Esophagus muscularis mucosa (tissue), 4 donors: Measurements from ENCODE around the gene RAB29. TPM values are rescaled to one million over a fixed set of nuclear protein-coding genes. Genes with fewer than 3 reads are reported as not detected.

Experiments
- DNase-seq: peaks from one replicate; pipeline ENCODE4 v3.0.0-alpha.2; 2017; ENCODE audit errors: extremely low spot score
- H3K27ac ChIP-seq, 4 donors: fragments of 200-600 bp; sonication (generic); replicated peaks in 1 of 4; 1 replicate in 3 of 4; 2 replicates in 1 of 4; pipeline ENCODE4 v1.5.1; 2016 to 2019; ENCODE audit warnings: mild to moderate bottlenecking in 1 of 4
- H3K27me3 ChIP-seq, 4 donors: fragments of 200-600 bp; sonication (generic); one replicate each; pipeline versions ENCODE4 v1.5.1 to v1.6.0; 2016 to 2019
- H3K36me3 ChIP-seq, 4 donors: fragments of 200-600 bp; sonication (generic); one replicate each; pipeline ENCODE4 v1.5.1; 2016 to 2019
- H3K4me1 ChIP-seq, 4 donors: fragments of 200-600 bp; sonication (generic); one replicate each; pipeline ENCODE4 v1.5.1; 2016 to 2019
- H3K4me3 ChIP-seq, 4 donors: fragments of 200-600 bp; sonication (generic); 1 replicate in 2 of 4; 2 replicates in 2 of 4; pipeline ENCODE4 v1.5.1; 2016 to 2019; ENCODE audit warnings: mild to moderate bottlenecking in 4 of 4, moderate library complexity in 1 of 4
- H3K9me3 ChIP-seq, 4 donors: fragments of 200-600 bp; sonication (generic); 1 replicate in 3 of 4; 2 replicates in 1 of 4; pipeline ENCODE4 v1.5.1; 2016 to 2019
- EP300 ChIP-seq: sonication (generic); formaldehyde crosslinking; IDR thresholded peaks from one replicate; pipeline ENCODE4 v1.6.1; 2017; ENCODE audit warnings: antibody characterized with exemption
- POLR2A ChIP-seq: fragments of 450-650 bp; IDR thresholded peaks from one replicate; pipeline ENCODE4 v1.6.1; 2017; ENCODE audit warnings: antibody characterized with exemption, moderate library complexity, mild to moderate bottlenecking, low read depth
- POLR2AphosphoS5 ChIP-seq, 2 donors: sonication (generic); formaldehyde crosslinking; IDR thresholded peaks; one replicate each; pipeline ENCODE4 v1.6.1; 2017; ENCODE audit warnings: antibody characterized with exemption in 2 of 2
- WGBS: methylation state at CpG from one replicate; pipeline ENCODE4 v1.1.5; 2018; 5-methylcytosine and 5-hydroxymethylcytosine counted together
- intact Hi-C: fragments of 100-400 bp; cut with DNase I; formaldehyde crosslinking; loops from one replicate; pipeline ENCODE4 v1.15.1; 2023
- total RNA-seq, 4 donors: library from RNA; depleted of rRNA; stranded (reverse); fragments of >200 nt; gene quantifications; one replicate each; pipeline versions ENCODE4 v1.1.0 to v1.2.1, GENCODE V29; 2016
- TF ChIP-seq, protein P1 (sequence below), 3 experiments: fragments of 200-600 bp in 2 of 3; fragments of 450-650 bp in 1 of 3; sonication (generic) in 2 of 3; IDR thresholded peaks; one replicate each; pipeline ENCODE4 v1.5.1; 2017 to 2019; ENCODE audit warnings: antibody characterized with exemption in 3 of 3, mild to moderate bottlenecking in 2 of 3, moderate library complexity in 1 of 3

RAB29 gene
- total RNA-seq, 4 donors from 2014 or later, result 28.5 to 59.2 (median 41.8) TPM

DNA sequence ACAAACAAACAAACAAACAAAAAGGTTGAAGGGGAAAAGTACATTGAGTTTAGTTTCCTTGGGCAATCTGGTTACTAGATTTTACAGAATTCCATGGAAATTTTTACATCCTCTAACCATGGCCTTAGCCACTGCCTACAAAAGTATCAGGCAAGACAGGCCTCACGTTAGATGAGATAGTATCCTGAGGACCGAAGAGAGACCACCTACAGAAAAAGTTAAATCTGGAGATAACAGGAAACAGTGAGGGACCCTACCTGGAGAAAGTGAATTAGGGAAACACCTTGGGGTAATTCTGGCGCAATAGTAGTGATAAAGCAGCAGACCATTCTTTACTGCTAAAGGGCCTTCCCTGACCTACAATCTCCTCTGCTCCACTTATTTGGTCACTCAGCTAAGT, 8.7 kb downstream of the RAB29 start:
- Histone ChIP-seq H3K4me1 (peaks cover 0 to 19% (median 18%) of the 10 kb centered on the region in 4 donors), H3K27ac (no peak overlapping the region), H3K4me3 (no peak overlapping the region), H3K9me3 (no peaks in the 10 kb centered on the region), H3K27me3 (no peaks in the 10 kb centered on the region), H3K36me3 (peaks cover 0 to 14% (median 6%) of the 10 kb centered on the region in 4 donors)
- no peak for DNase-seq
- TF ChIP-seq, protein P1, sequence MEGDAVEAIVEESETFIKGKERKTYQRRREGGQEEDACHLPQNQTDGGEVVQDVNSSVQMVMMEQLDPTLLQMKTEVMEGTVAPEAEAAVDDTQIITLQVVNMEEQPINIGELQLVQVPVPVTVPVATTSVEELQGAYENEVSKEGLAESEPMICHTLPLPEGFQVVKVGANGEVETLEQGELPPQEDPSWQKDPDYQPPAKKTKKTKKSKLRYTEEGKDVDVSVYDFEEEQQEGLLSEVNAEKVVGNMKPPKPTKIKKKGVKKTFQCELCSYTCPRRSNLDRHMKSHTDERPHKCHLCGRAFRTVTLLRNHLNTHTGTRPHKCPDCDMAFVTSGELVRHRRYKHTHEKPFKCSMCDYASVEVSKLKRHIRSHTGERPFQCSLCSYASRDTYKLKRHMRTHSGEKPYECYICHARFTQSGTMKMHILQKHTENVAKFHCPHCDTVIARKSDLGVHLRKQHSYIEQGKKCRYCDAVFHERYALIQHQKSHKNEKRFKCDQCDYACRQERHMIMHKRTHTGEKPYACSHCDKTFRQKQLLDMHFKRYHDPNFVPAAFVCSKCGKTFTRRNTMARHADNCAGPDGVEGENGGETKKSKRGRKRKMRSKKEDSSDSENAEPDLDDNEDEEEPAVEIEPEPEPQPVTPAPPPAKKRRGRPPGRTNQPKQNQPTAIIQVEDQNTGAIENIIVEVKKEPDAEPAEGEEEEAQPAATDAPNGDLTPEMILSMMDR (IDR thresholded peaks at IDR 0.05), result no peak
- TF ChIP-seq POLR2A (no peak), POLR2AphosphoS5 (IDR thresholded peaks at IDR 0.05) (no peak)
- 91% methylated on average over 3 of the region's 3 CpGs for WGBS
- intact Hi-C loops, result no loop called here

DNA sequence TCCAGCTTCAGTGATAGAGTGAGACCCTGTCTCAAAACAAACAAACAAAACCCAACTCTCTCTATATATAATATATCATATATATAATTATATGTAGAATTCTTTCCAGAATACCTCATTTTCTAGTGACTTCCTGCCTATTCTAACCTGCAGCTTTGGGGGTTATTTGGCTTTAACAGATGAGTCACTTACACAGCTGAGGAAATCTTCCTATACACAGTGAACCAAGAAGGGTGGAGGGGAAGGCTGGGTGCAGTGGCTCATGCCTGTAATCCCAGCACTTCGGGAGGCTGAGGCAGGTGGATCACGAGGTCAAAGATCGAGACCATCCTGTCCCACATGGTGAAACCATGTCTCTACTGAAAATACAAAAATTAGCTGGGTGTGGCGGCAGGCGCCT, 9.2 kb downstream of the RAB29 start:
- H3K27ac ChIP-seq, result no peak overlapping the region
- 73% methylated on average over 5 of the region's 5 CpGs for WGBS
- no peak for DNase-seq
- peaks cover 0 to 19% (median 18%) of the 10 kb centered on the region in 4 donors for H3K4me1 ChIP-seq
- no peaks in the 10 kb centered on the region for H3K9me3 ChIP-seq
- H3K27me3 ChIP-seq, result no peaks in the 10 kb centered on the region
- H3K4me3 ChIP-seq, result no peak overlapping the region
- peaks cover 0 to 14% (median 4%) of the 10 kb centered on the region in 4 donors for H3K36me3 ChIP-seq
- intact Hi-C loops, result no loop called here
- no peak for TF ChIP-seq POLR2AphosphoS5 (IDR thresholded peaks at IDR 0.05)

DNA sequence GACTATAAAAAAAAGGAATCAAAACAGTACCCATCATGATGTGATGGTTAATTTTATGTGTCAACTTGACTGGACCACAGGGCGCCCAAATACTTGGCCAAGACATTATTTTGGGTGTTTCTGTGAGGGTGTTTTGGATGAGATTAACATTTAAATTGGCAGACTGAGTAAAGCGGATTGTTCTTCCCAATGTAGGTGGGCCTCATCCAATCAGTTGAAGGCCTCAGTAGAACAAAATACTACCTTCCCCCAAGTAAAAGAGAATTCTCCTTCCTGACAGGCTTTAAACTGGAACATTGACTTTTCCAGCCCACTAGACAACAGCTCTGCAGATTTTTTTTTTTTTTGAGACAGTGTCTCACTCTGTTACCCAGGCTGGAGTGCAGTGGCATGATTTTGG, 10.7 kb downstream of the RAB29 start:
- 100% methylated on average over 2 of the region's 2 CpGs for WGBS
- Histone ChIP-seq H3K4me3 (no peak overlapping the region), H3K27me3 (no peaks in the 10 kb centered on the region), H3K4me1 (peaks cover 0 to 10% (median 8%) of the 10 kb centered on the region in 4 donors), H3K9me3 (no peaks in the 10 kb centered on the region), H3K36me3 (peaks cover 0 to under 1% (median 0%) of the 10 kb centered on the region in 4 donors), H3K27ac (no peak overlapping the region)
- TF ChIP-seq POLR2AphosphoS5 (IDR thresholded peaks at IDR 0.05) (no peak), EP300 (no peak), POLR2A (no peak)
- TF ChIP-seq, protein P1 (IDR thresholded peaks at IDR 0.05), result no peak
- no peak for DNase-seq
- intact Hi-C loops, result no loop called here

DNA sequence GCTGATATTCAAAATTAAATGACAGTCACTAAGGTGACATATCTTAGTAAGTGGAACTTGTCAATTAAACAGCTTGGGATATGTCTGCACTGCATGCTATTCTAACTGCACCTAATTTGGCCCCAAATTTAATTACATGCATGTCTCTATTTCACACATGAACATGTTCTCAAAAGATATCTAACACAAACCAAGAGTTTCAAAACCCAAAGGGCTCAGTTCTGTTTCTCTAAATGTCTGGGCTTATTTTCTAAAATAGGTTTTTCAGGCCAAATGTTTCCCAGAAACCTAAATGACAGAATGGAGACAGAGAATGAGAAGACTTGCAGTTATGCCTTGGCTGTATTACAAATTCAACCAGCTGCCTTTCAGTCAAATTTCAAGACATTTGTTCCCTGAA, 11.3 kb downstream of the RAB29 start:
- no peak overlapping the region for H3K27ac ChIP-seq
- H3K9me3 ChIP-seq, result no peaks in the 10 kb centered on the region
- no peaks in the 10 kb centered on the region for H3K36me3 ChIP-seq
- H3K4me3 ChIP-seq, result no peak overlapping the region
- peaks cover 0 to 4% (median 2%) of the 10 kb centered on the region in 4 donors for H3K4me1 ChIP-seq
- intact Hi-C loops, result no loop called here
- DNase-seq, result no peak
- TF ChIP-seq POLR2AphosphoS5 (IDR thresholded peaks at IDR 0.05), result no peak
- no peak for TF ChIP-seq EP300
- TF ChIP-seq POLR2A, result no peak
- TF ChIP-seq, protein P1 (IDR thresholded peaks at IDR 0.05), result no peak
- no peaks in the 10 kb centered on the region for H3K27me3 ChIP-seq

DNA sequence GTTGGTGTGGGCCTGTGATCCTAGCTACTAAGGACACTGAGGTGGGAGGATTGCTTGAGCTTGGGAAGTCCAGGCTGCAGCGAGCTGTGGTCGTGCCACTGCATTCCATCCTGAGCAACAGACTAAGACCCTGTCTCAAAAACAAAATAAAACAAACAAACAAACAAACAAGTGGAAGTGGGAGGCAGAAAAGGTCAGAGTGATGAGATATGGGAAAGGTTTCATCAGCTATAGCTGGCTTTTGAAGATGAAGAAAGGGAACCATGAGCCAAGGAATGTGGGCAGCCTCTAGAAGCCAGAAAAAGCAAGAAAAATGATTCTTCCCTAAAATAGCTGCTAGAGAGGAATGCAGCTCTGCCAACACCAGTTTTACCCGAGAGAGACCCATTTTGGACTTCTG, 14.7 kb downstream of the RAB29 start:
- 87% methylated on average over 3 of the region's 3 CpGs for WGBS
- Histone ChIP-seq H3K4me3 (no peak overlapping the region), H3K36me3 (no peaks in the 10 kb centered on the region), H3K4me1 (no peaks in the 10 kb centered on the region), H3K27me3 (no peaks in the 10 kb centered on the region), H3K27ac (no peak overlapping the region), H3K9me3 (no peaks in the 10 kb centered on the region)
- DNase-seq, result no peak
- intact Hi-C loops, result no loop called here
- TF ChIP-seq, protein P1 (IDR thresholded peaks at IDR 0.05), result no peak
